MM.1S (cell line): ENCODE data around the gene PDYN.

Experiments used
- EZH2 ChIP-seq: fragments of 300-600 bp; sonication (generic); optimal IDR thresholded peaks from 2 replicates; pipeline ENCODE3; 2017; ENCODE audit warnings: low read depth, mild to moderate bottlenecking, antibody characterized with exemption, low read length, mixed read lengths
- EZH2phosphoT487 ChIP-seq: fragments of 300-600 bp; sonication (generic); IDR thresholded peaks from 2 replicates; pipeline ENCODE4 v1.6.1; 2018; ENCODE audit warnings: antibody characterized with exemption, low read length
- TF ChIP-seq, protein P1 (sequence below): fragments of 300-600 bp; sonication (generic); IDR thresholded peaks from 2 replicates; pipeline ENCODE4 v1.5.1; 2016; ENCODE audit warnings: antibody characterized with exemption, low read length, mixed read lengths

DNA sequence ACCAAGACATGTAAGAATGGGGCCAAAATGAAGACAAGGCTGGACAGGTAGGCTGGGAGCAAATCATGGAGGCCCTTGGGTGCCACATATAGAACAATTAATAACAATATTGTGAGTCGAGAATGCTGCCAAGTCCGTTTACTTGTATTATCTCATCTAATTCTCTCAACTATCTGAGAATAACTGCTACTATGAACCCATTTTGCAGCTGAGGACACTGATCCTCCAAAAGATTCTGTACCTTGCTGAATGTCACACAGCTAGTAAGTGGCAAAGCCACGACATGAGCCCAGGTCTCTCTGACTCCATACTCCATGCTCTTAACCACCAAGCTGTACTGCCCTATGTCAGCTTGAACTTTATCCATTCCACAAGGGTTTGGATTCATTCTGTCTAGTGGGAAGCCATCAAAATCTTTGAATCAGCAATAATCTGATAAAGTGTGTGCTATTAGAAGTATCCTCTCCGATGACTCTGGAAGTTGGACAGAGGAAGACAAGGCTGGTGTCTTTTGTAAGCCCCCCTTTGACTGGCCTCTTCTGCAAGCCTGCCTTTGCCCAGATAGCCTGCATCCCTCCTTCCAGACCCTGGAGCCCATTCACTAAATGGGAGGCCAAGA, 43.5 kb upstream of the PDYN start:
- TF ChIP-seq, protein P1, sequence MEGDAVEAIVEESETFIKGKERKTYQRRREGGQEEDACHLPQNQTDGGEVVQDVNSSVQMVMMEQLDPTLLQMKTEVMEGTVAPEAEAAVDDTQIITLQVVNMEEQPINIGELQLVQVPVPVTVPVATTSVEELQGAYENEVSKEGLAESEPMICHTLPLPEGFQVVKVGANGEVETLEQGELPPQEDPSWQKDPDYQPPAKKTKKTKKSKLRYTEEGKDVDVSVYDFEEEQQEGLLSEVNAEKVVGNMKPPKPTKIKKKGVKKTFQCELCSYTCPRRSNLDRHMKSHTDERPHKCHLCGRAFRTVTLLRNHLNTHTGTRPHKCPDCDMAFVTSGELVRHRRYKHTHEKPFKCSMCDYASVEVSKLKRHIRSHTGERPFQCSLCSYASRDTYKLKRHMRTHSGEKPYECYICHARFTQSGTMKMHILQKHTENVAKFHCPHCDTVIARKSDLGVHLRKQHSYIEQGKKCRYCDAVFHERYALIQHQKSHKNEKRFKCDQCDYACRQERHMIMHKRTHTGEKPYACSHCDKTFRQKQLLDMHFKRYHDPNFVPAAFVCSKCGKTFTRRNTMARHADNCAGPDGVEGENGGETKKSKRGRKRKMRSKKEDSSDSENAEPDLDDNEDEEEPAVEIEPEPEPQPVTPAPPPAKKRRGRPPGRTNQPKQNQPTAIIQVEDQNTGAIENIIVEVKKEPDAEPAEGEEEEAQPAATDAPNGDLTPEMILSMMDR, result no peak
- TF ChIP-seq EZH2 (no peak), EZH2phosphoT487 (no peak)
